ENCODE results near the gene MARK4.

GRCh38 chr19:45298264-45298663 is 47.2 kb downstream of the MARK4 start:
- TF ChIP-seq CTCF (conservative IDR thresholded peaks at IDR 0.05; ENCODE audit: low read depth, low read length) (no peak), EZH2 (IDR thresholded peaks at IDR 0.05; ENCODE audit: borderline replicate concordance, low read depth, low read length, poor library complexity, severe bottlenecking) (no peak)
